GM12878 (cell line): ENCODE data around the gene CCDC134. TPM values are rescaled to one million over a fixed set of nuclear protein-coding genes. Genes with fewer than 3 reads are reported as not detected.

Source experiments
- BCLAF1 ChIP-seq: fragments of 450-650 bp; IDR thresholded peaks from 2 replicates; pipeline ENCODE4 v1.6.1; 2017; ENCODE audit warnings: antibody characterized with exemption, mild to moderate bottlenecking, moderate library complexity
- FOXK2 ChIP-seq: fragments of 450-650 bp; IDR thresholded peaks from 2 replicates; pipeline ENCODE4 v1.6.1; 2017; ENCODE audit warnings: mild to moderate bottlenecking, moderate library complexity
- HCFC1 ChIP-seq: fragments of 150-350 bp; IDR thresholded peaks from 2 replicates; pipeline ENCODE4 v1.6.1; 2014; ENCODE audit warnings: low read length
- IRF4 ChIP-seq: IDR thresholded peaks from 2 replicates; pipeline ENCODE4 v1.6.1; 2011; ENCODE audit warnings: low read depth, low read length
- MYB ChIP-seq: fragments of 150-350 bp; IDR thresholded peaks from 2 replicates; pipeline ENCODE4 v1.6.1; 2014; ENCODE audit warnings: mild to moderate bottlenecking, low read depth, low read length, borderline replicate concordance
- POLR2AphosphoS5 ChIP-seq: IDR thresholded peaks from 2 replicates; pipeline ENCODE4 v1.6.1; 2011; ENCODE audit warnings: mild to moderate bottlenecking, low read length, inconsistent platforms
- PRDM15 ChIP-seq: fragments of 450-650 bp; formaldehyde crosslinking; IDR thresholded peaks from 2 replicates; pipeline ENCODE4 v1.4.0; 2020; ENCODE audit warnings: mild to moderate bottlenecking, moderate library complexity
- RAD21 ChIP-seq: IDR thresholded peaks from 2 replicates; pipeline ENCODE4 v1.6.1; 2011; ENCODE audit warnings: mild to moderate bottlenecking, low read depth, low read length, moderate library complexity; ENCODE audit not compliant: insufficient read depth
- SUZ12 ChIP-seq: fragments of 200-600 bp; sonication (generic); IDR thresholded peaks from one replicate; pipeline ENCODE4 v1.6.1; 2018; ENCODE audit warnings: antibody characterized with exemption, mild to moderate bottlenecking; ENCODE audit not compliant: unreplicated experiment
- TARDBP ChIP-seq: IDR thresholded peaks from 2 replicates; pipeline ENCODE4 v1.6.1; 2016; ENCODE audit warnings: borderline replicate concordance
- TCF3 ChIP-seq: IDR thresholded peaks from 2 replicates; pipeline ENCODE4 v1.6.1; 2012; ENCODE audit warnings: low read depth, mild to moderate bottlenecking, low read length, borderline replicate concordance; ENCODE audit not compliant: insufficient read depth
- ZBTB40 ChIP-seq: fragments of 450-650 bp; IDR thresholded peaks from 2 replicates; pipeline ENCODE4 v1.6.1; 2016; ENCODE audit warnings: mild to moderate bottlenecking, moderate library complexity, borderline replicate concordance
- ZNF592 ChIP-seq: fragments of 450-650 bp; IDR thresholded peaks from 2 replicates; pipeline ENCODE4 v1.6.1; 2017; ENCODE audit warnings: mild to moderate bottlenecking, moderate library complexity
- ZSCAN29 ChIP-seq: fragments of 450-650 bp; IDR thresholded peaks from 2 replicates; pipeline ENCODE4 v1.6.1; 2017; ENCODE audit warnings: mild to moderate bottlenecking, moderate library complexity
- polyA plus RNA-seq, 11 experiments: library from polyadenylated mRNA; depleted of rRNA in 4 of 11; unstranded in 6 of 11; stranded (reverse) in 5 of 11; fragments of >200 nt; fragmentation: Nextera tagmentation in 4 of 11; fragmentation: Illumina TruSeq in 1 of 11; extraction: Ambion mirVana in 4 of 11; extraction: Trizol in 1 of 11; gene quantifications; 1 replicate in 1 of 11; 2 replicates in 10 of 11; pipeline versions ENCODE4 v1.2.1 to v1.2.3, GENCODE V29; 2011 to 2016; ENCODE audit warnings: inconsistent platforms in 2 of 11, missing spikeins in 2 of 11, low read depth in 1 of 11
- total RNA-seq, 4 experiments: library from RNA; depleted of rRNA in 3 of 4; stranded (reverse); fragments of >200 nt in 3 of 4; fragmentation: Illumina TruSeq in 1 of 4; extraction: Trizol in 1 of 4; gene quantifications; 2 replicates each; pipeline versions ENCODE4 v1.2.1 to v1.2.3, GENCODE V29; 2013 to 2021

CCDC134 gene
- total and polyA plus RNA-seq, 10 of the 15 experiments (the other 5 are each of a cell fraction or from before 2014, with no cell fraction given): 0.35 to 19.3 (median 11.8) TPM

GRCh38 chr22:41832553-41833368 lies 32.3 kb downstream of the CCDC134 start, which contains the start of gene SREBF2 (continued):
- TF ChIP-seq FOXK2 (no peak), ZBTB40 (no peak), HCFC1 (no peak), MYB (no peak), TCF3 (peak; percentile 77; the same call in 1 of the 2 replicates), POLR2AphosphoS5 (peak; percentile 80; the same call in 1 of the 2 replicates), ZSCAN29 (no peak), RAD21 (no peak), SUZ12 (no peak), IRF4 (no peak), TARDBP (0 out of 2 replicates have a peak, but pooled peaks have one; percentile 46), BCLAF1 (no peak), PRDM15 (CRISPR knock-in tag) (peak; percentile 77), ZNF592 (no peak)
